Endothelial cell (in vitro differentiated cells): ENCODE measurements around the gene IFT80. TPM values are rescaled to one million over a fixed set of nuclear protein-coding genes. Genes with fewer than 3 reads are reported as not detected.
"Not testable (repeated sequence)": the region's sequence is repeated elsewhere in the genome, so short reads cannot be mapped to it uniquely, and the experiment has no call there.

Source experiments
- DNase-seq: peaks from one replicate; pipeline ENCODE4 v3.0.0; 2021; ENCODE audit warnings: low spot score
- H3K27ac Mint-ChIP-seq: one replicate; pipeline ENCODE4 v1.8.0; 2021; ENCODE audit warnings: mixed read lengths, inconsistent platforms; ENCODE audit not compliant: unreplicated experiment
- H3K27me3 Mint-ChIP-seq: one replicate; pipeline ENCODE4 v1.8.0; 2021; ENCODE audit warnings: mild to moderate bottlenecking, moderate library complexity, mixed read lengths, inconsistent platforms; ENCODE audit not compliant: unreplicated experiment
- H3K36me3 Mint-ChIP-seq: one replicate; pipeline ENCODE4 v1.8.0; 2021; ENCODE audit warnings: mild to moderate bottlenecking, low read depth, mixed read lengths, inconsistent platforms; ENCODE audit not compliant: unreplicated experiment
- H3K4me1 Mint-ChIP-seq: one replicate; pipeline ENCODE4 v1.8.0; 2021; ENCODE audit warnings: mild to moderate bottlenecking, mixed read lengths, inconsistent platforms; ENCODE audit not compliant: unreplicated experiment
- H3K4me3 Mint-ChIP-seq: one replicate; pipeline ENCODE4 v1.8.0; 2021; ENCODE audit warnings: mild to moderate bottlenecking, mixed read lengths, inconsistent platforms; ENCODE audit not compliant: unreplicated experiment
- H3K9me3 Mint-ChIP-seq: one replicate; pipeline ENCODE4 v1.8.0; 2021; ENCODE audit warnings: mixed read lengths, inconsistent platforms; ENCODE audit not compliant: unreplicated experiment
- CTCF ChIP-seq: fragments of 200-600 bp; sonication (generic); IDR thresholded peaks from one replicate; pipeline ENCODE4 v1.5.0; 2021; ENCODE audit warnings: antibody characterized with exemption; ENCODE audit not compliant: unreplicated experiment
- total RNA-seq: library from RNA; stranded (reverse); fragmentation: NEBNext Ultra II Directional; extraction: Animal tissue kit (Norgen Biotek cat#: 25700); gene quantifications from one replicate; pipeline ENCODE4 v1.2.1, GENCODE V29; 2021; ENCODE audit not compliant: unreplicated experiment

The IFT80 gene
- total RNA-seq, 1 donor from 2014 or later: 33.2 TPM

GRCh38 chr3:160257606-160258005 is 141.4 kb downstream of the IFT80 start:
- no peaks in the 10 kb centered on the region for H3K27me3 Mint-ChIP-seq
- DNase-seq: no peak
- no peak for TF ChIP-seq CTCF
- H3K9me3 Mint-ChIP-seq: no peaks in the 10 kb centered on the region
- H3K36me3 Mint-ChIP-seq: no peaks in the 10 kb centered on the region
- no peak overlapping the region for H3K4me3 Mint-ChIP-seq
- no peak overlapping the region for H3K27ac Mint-ChIP-seq
- H3K4me1 Mint-ChIP-seq: peaks cover 2% of the 10 kb centered on the region

GRCh38 chr3:160253298-160253697 is 145.7 kb downstream of the IFT80 start:
- Mint-ChIP-seq H3K36me3 (no peaks in the 10 kb centered on the region), H3K27ac (no peak overlapping the region), H3K4me1 (peaks cover 2% of the 10 kb centered on the region), H3K9me3 (no peaks in the 10 kb centered on the region), H3K4me3 (no peak overlapping the region), H3K27me3 (no peaks in the 10 kb centered on the region)
- no peak for DNase-seq
- no peak for TF ChIP-seq CTCF

GRCh38 chr3:160247766-160248165 is 151.3 kb downstream of the IFT80 start:
- TF ChIP-seq CTCF: no peak
- H3K36me3 Mint-ChIP-seq: no peaks in the 10 kb centered on the region
- no peak overlapping the region for H3K27ac Mint-ChIP-seq
- H3K9me3 Mint-ChIP-seq: no peaks in the 10 kb centered on the region
- peaks cover 2% of the 10 kb centered on the region for H3K27me3 Mint-ChIP-seq
- H3K4me3 Mint-ChIP-seq: no peak overlapping the region
- no peak for DNase-seq
- no peaks in the 10 kb centered on the region for H3K4me1 Mint-ChIP-seq

GRCh38 chr3:160245261-160245800 is 153.7 kb downstream of the IFT80 start:
- Mint-ChIP-seq H3K4me1 (no peaks in the 10 kb centered on the region), H3K27me3 (peaks cover 2% of the 10 kb centered on the region), H3K36me3 (no peaks in the 10 kb centered on the region), H3K9me3 (no peaks in the 10 kb centered on the region), H3K4me3 (no peak overlapping the region), H3K27ac (no peak overlapping the region)
- no peak for DNase-seq
- no peak for TF ChIP-seq CTCF

GRCh38 chr3:160240719-160241118 is 158.3 kb downstream of the IFT80 start:
- H3K4me1 Mint-ChIP-seq, H3K27me3 Mint-ChIP-seq, H3K27ac Mint-ChIP-seq, DNase-seq, H3K9me3 Mint-ChIP-seq, H3K4me3 Mint-ChIP-seq, H3K36me3 Mint-ChIP-seq: not testable (repeated sequence)
